Fibroblast of skin of left biceps (primary cell): Measurements from ENCODE around the gene RHOH.

ENCODE experiments used
- DNase-seq, 2 experiments: peaks; one replicate each; pipeline ENCODE4 v3.0.0-alpha.2; 2013; ENCODE audit warnings: low read depth in 2 of 2

Gene RHOH

DNA sequence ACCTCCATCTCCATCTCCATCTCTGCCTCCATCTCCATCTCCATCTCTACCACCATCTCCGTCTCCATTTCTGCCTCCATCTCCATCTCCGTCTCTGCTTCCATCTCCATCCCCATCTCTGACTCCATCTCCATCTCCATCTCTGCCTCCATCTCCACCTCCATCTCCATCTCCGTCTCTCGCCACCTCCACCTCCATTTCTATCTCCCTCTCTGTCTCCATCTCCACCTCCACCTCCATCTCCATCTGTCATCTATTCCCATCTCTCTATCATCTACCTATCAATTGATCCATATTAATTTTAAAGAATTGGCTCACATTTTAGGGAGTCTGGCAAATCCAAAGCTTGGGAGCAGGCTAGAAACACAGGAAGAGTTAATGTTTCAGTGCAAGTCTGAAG, 98.7 kb downstream of the RHOH start:
- no peak for DNase-seq
